ENCODE results near the gene ST8SIA3. TPM values are rescaled to one million over a fixed set of nuclear protein-coding genes. Genes with fewer than 3 reads are reported as not detected.

The ST8SIA3 gene
- total RNA-seq, 1 donor from 2014 or later, result 8.9 TPM

DNA sequence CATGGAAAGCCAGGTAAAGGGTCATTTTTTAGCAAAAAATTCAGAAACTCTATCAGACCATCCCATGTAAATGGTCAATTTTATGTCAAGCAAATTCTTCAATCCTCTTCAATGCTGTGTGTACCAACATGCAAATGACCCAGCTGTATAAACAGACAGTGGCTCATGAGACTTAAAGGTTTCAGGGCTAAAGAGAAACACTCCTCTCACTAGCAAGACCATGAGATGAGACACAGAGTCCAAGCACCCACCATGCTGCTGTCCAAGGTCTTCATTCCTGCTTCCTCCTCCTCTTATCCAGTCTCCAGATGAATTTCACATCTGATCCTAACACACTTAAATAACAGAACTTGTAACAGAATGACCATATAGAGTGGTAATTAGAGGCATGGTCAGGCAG, 52.0 kb downstream of the ST8SIA3 start:
- Mint-ChIP-seq H3K4me3 (ENCODE audit: low read depth) (no peak overlapping the region), H3K27me3 (peaks cover 3% of the 10 kb centered on the region)
- TF ChIP-seq, protein P1, sequence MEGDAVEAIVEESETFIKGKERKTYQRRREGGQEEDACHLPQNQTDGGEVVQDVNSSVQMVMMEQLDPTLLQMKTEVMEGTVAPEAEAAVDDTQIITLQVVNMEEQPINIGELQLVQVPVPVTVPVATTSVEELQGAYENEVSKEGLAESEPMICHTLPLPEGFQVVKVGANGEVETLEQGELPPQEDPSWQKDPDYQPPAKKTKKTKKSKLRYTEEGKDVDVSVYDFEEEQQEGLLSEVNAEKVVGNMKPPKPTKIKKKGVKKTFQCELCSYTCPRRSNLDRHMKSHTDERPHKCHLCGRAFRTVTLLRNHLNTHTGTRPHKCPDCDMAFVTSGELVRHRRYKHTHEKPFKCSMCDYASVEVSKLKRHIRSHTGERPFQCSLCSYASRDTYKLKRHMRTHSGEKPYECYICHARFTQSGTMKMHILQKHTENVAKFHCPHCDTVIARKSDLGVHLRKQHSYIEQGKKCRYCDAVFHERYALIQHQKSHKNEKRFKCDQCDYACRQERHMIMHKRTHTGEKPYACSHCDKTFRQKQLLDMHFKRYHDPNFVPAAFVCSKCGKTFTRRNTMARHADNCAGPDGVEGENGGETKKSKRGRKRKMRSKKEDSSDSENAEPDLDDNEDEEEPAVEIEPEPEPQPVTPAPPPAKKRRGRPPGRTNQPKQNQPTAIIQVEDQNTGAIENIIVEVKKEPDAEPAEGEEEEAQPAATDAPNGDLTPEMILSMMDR (IDR thresholded peaks at IDR 0.05; ENCODE audit: unreplicated experiment), result no peak

DNA sequence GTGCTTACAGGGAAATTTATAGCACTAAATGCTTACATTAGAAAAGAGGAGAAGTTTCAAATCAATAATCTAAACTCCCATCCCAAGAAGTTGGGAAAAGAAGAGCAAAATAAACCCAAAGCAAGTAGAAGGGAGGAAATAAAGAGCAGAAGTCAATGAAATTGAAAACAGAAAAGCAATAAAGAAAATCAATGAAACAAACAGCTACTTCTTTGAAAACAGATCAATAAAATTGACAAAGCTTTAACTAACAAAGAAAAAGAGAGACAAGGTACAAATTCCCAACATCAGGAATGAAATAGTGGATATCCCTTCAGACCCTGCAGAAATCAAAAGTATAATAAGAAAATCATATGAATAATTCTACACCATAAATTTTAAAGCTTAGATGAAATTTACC, 57.3 kb downstream of the ST8SIA3 start:
- H3K4me1 Mint-ChIP-seq (ENCODE audit: low read depth), result peaks cover 3% of the 10 kb centered on the region
- TF ChIP-seq, protein P1 (IDR thresholded peaks at IDR 0.05; ENCODE audit: unreplicated experiment), result no peak
- H3K27me3 Mint-ChIP-seq, result no peaks in the 10 kb centered on the region
- DNase-seq (ENCODE audit: low spot score, unreplicated experiment), result no peak
- no peak overlapping the region for H3K4me3 Mint-ChIP-seq (ENCODE audit: low read depth)
- H3K36me3 Mint-ChIP-seq (ENCODE audit: insufficient read depth), result no peaks in the 10 kb centered on the region
- no peak overlapping the region for H3K27ac Mint-ChIP-seq
- peaks cover 15% of the 10 kb centered on the region for H3K9me3 Mint-ChIP-seq (ENCODE audit: low read depth)

More for the DNA sequence above, 52.0 kb downstream of the ST8SIA3 start:
- no peaks in the 10 kb centered on the region for H3K36me3 Mint-ChIP-seq (ENCODE audit: insufficient read depth)
- H3K4me1 Mint-ChIP-seq (ENCODE audit: low read depth), result peaks cover 1% of the 10 kb centered on the region
- peaks cover 5% of the 10 kb centered on the region for H3K9me3 Mint-ChIP-seq (ENCODE audit: low read depth)
- no peak overlapping the region for H3K27ac Mint-ChIP-seq
- DNase-seq (ENCODE audit: low spot score, unreplicated experiment), result no peak

DNA sequence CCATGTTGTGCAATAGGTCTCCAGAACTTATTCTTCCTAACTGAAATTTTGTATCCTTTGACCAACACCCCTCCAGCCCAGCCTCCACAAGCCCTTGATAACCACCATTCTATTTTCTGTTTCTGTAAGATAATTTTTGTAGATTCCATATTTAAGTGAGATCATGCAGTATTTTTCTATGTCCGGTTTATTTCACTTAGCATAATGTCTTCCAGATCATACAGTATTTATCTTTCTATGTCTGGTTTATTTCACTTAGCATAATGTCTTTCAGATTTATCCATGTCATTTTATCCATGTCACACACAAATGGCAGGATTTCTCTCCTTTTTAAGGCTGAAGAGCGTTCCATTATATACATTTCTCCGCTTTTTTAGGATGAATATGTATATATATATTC, 58.4 kb downstream of the ST8SIA3 start:
- Mint-ChIP-seq H3K4me1 (ENCODE audit: low read depth) (peaks cover 3% of the 10 kb centered on the region), H3K4me3 (ENCODE audit: low read depth) (no peak overlapping the region), H3K27me3 (no peaks in the 10 kb centered on the region), H3K9me3 (ENCODE audit: low read depth) (peaks cover 15% of the 10 kb centered on the region), H3K36me3 (ENCODE audit: insufficient read depth) (no peaks in the 10 kb centered on the region), H3K27ac (no peak overlapping the region)
- no peak for DNase-seq (ENCODE audit: low spot score, unreplicated experiment)
- TF ChIP-seq, protein P1 (IDR thresholded peaks at IDR 0.05; ENCODE audit: unreplicated experiment), result no peak

DNA sequence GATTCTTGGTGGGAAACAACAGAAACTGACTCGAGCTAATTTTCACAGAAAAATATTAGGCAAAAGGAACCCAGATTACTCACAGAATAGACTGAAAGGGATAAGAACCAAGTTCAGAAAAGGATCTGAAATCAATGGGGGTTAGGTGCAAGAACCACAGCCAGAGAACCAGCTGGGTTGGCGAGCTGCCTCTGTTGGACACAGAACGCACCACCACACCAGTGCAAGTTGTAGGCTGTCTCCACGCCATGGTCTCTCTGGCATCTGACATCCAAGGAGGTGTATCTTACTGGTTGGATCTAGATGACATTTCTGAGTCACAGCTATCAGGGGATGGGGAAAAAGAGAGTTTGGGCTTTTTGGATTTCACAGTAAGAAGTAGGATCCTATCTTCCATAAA, 64.2 kb downstream of the ST8SIA3 start:
- Mint-ChIP-seq H3K36me3 (ENCODE audit: insufficient read depth) (no peaks in the 10 kb centered on the region), H3K4me1 (ENCODE audit: low read depth) (peaks cover 3% of the 10 kb centered on the region), H3K4me3 (ENCODE audit: low read depth) (no peak overlapping the region), H3K27ac (no peak overlapping the region), H3K27me3 (no peaks in the 10 kb centered on the region), H3K9me3 (ENCODE audit: low read depth) (peaks cover 7% of the 10 kb centered on the region)
- TF ChIP-seq, protein P1 (IDR thresholded peaks at IDR 0.05; ENCODE audit: unreplicated experiment), result no peak
- DNase-seq (ENCODE audit: low spot score, unreplicated experiment), result no peak

Other genes starting within 250 kb of the ST8SIA3 start
- not detected in 2 replicates for gene BOD1L2, start 205.5 kb upstream of the ST8SIA3 start, total RNA-seq
- 92.2 and 110 TPM in 2 replicates for gene ONECUT2, start 82.8 kb downstream of the ST8SIA3 start, total RNA-seq
- gene FECH, start 234.1 kb downstream of the ST8SIA3 start, total RNA-seq, result 25.8 and 27.1 TPM in 2 replicates